ENCODE results near the gene SFXN3. TPM values are rescaled to one million over a fixed set of nuclear protein-coding genes. Genes with fewer than 3 reads are reported as not detected.

Gene SFXN3
- total and polyA plus RNA-seq, 2 of the 13 experiments (the other 11 are each of a cell fraction or from before 2014, with no cell fraction given): 16.8 to 71.5 TPM

GRCh38 chr10:101065481-101066145, 34.6 kb downstream of the SFXN3 start (continued):
- TF ChIP-seq, protein P1, sequence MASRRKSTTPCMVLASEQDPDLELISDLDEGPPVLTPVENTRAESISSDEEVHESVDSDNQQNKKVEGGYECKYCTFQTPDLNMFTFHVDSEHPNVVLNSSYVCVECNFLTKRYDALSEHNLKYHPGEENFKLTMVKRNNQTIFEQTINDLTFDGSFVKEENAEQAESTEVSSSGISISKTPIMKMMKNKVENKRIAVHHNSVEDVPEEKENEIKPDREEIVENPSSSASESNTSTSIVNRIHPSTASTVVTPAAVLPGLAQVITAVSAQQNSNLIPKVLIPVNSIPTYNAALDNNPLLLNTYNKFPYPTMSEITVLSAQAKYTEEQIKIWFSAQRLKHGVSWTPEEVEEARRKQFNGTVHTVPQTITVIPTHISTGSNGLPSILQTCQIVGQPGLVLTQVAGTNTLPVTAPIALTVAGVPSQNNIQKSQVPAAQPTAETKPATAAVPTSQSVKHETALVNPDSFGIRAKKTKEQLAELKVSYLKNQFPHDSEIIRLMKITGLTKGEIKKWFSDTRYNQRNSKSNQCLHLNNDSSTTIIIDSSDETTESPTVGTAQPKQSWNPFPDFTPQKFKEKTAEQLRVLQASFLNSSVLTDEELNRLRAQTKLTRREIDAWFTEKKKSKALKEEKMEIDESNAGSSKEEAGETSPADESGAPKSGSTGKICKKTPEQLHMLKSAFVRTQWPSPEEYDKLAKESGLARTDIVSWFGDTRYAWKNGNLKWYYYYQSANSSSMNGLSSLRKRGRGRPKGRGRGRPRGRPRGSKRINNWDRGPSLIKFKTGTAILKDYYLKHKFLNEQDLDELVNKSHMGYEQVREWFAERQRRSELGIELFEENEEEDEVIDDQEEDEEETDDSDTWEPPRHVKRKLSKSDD (CRISPR knock-in tag; IDR thresholded peaks at IDR 0.05; ENCODE audit: low read depth): no peak
- no peak for TF ChIP-seq MEIS2 (CRISPR knock-in tag; IDR thresholded peaks at IDR 0.05)
- TF ChIP-seq ZNF564 (CRISPR knock-in tag; IDR thresholded peaks at IDR 0.05): peak; percentile 24; the same call in 1 of the 2 replicates
- TF ChIP-seq MYNN (CRISPR knock-in tag; IDR thresholded peaks at IDR 0.05; ENCODE audit: low read depth): no peak
- TF ChIP-seq, protein P2, sequence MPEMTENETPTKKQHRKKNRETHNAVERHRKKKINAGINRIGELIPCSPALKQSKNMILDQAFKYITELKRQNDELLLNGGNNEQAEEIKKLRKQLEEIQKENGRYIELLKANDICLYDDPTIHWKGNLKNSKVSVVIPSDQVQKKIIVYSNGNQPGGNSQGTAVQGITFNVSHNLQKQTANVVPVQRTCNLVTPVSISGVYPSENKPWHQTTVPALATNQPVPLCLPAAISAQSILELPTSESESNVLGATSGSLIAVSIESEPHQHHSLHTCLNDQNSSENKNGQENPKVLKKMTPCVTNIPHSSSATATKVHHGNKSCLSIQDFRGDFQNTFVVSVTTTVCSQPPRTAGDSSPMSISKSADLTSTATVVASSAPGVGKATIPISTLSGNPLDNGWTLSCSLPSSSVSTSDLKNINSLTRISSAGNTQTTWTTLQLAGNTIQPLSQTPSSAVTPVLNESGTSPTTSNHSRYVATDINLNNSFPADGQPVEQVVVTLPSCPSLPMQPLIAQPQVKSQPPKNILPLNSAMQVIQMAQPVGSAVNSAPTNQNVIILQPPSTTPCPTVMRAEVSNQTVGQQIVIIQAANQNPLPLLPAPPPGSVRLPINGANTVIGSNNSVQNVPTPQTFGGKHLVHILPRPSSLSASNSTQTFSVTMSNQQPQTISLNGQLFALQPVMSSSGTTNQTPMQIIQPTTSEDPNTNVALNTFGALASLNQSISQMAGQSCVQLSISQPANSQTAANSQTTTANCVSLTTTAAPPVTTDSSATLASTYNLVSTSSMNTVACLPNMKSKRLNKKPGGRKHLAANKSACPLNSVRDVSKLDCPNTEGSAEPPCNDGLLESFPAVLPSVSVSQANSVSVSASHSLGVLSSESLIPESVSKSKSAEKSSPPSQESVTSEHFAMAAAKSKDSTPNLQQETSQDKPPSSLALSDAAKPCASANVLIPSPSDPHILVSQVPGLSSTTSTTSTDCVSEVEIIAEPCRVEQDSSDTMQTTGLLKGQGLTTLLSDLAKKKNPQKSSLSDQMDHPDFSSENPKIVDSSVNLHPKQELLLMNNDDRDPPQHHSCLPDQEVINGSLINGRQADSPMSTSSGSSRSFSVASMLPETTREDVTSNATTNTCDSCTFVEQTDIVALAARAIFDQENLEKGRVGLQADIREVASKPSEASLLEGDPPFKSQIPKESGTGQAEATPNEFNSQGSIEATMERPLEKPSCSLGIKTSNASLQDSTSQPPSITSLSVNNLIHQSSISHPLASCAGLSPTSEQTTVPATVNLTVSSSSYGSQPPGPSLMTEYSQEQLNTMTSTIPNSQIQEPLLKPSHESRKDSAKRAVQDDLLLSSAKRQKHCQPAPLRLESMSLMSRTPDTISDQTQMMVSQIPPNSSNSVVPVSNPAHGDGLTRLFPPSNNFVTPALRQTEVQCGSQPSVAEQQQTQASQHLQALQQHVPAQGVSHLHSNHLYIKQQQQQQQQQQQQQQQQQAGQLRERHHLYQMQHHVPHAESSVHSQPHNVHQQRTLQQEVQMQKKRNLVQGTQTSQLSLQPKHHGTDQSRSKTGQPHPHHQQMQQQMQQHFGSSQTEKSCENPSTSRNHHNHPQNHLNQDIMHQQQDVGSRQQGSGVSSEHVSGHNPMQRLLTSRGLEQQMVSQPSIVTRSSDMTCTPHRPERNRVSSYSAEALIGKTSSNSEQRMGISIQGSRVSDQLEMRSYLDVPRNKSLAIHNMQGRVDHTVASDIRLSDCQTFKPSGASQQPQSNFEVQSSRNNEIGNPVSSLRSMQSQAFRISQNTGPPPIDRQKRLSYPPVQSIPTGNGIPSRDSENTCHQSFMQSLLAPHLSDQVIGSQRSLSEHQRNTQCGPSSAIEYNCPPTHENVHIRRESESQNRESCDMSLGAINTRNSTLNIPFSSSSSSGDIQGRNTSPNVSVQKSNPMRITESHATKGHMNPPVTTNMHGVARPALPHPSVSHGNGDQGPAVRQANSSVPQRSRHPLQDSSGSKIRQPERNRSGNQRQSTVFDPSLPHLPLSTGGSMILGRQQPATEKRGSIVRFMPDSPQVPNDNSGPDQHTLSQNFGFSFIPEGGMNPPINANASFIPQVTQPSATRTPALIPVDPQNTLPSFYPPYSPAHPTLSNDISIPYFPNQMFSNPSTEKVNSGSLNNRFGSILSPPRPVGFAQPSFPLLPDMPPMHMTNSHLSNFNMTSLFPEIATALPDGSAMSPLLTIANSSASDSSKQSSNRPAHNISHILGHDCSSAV (CRISPR knock-in tag; IDR thresholded peaks at IDR 0.05; ENCODE audit: borderline replicate concordance): no peak
- TF ChIP-seq ZNF205 (CRISPR knock-in tag; IDR thresholded peaks at IDR 0.05): no peak
- TF ChIP-seq ZFX (CRISPR knock-in tag; IDR thresholded peaks at IDR 0.05; ENCODE audit: low read depth): 0 out of 2 replicates have a peak, but pooled peaks have one; percentile 6
- TF ChIP-seq ZNF276 (CRISPR knock-in tag; IDR thresholded peaks at IDR 0.05; ENCODE audit: low read depth): no peak
- TF ChIP-seq, protein P3, sequence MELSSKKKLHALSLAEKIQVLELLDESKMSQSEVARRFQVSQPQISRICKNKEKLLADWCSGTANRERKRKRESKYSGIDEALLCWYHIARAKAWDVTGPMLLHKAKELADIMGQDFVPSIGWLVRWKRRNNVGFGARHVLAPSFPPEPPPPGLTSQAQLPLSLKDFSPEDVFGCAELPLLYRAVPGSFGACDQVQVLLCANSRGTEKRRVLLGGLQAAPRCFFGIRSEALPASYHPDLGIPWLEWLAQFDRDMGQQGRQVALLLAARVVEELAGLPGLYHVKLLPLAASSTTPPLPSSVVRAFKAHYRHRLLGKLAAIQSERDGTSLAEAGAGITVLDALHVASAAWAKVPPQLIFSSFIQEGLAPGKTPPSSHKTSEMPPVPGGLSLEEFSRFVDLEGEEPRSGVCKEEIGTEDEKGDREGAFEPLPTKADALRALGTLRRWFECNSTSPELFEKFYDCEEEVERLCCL (CRISPR knock-in tag; IDR thresholded peaks at IDR 0.05; ENCODE audit: borderline replicate concordance): no peak
- peak; percentile 63; the same call in 1 of the 2 replicates for TF ChIP-seq ZNF619 (CRISPR knock-in tag; IDR thresholded peaks at IDR 0.05)
- TF ChIP-seq CHD4 (IDR thresholded peaks at IDR 0.05; ENCODE audit: borderline replicate concordance, low read length): peak; percentile 46; the same call in 1 of the 2 replicates
- TF ChIP-seq, protein P4, sequence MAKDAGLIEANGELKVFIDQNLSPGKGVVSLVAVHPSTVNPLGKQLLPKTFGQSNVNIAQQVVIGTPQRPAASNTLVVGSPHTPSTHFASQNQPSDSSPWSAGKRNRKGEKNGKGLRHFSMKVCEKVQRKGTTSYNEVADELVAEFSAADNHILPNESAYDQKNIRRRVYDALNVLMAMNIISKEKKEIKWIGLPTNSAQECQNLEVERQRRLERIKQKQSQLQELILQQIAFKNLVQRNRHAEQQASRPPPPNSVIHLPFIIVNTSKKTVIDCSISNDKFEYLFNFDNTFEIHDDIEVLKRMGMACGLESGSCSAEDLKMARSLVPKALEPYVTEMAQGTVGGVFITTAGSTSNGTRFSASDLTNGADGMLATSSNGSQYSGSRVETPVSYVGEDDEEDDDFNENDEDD (CRISPR knock-in tag; IDR thresholded peaks at IDR 0.05; ENCODE audit: borderline replicate concordance): peak; percentile 39; the same call in 1 of the 2 replicates
